ENCODE results near the gene ABCC4.
"Not testable (repeated sequence)": the region's sequence is repeated elsewhere in the genome, so short reads cannot be mapped to it uniquely, and the experiment has no call there.

The ABCC4 gene

GRCh38 chr13:95195146-95195545 is 106.1 kb downstream of the ABCC4 start:
- TF ChIP-seq CTCF (conservative IDR thresholded peaks at IDR 0.05; ENCODE audit: low read depth, low read length): no peak
- no peak for DNase-seq (ENCODE audit: low read depth)
- no peak overlapping the region for H3K4me3 ChIP-seq (ENCODE audit: low read length)

GRCh38 chr13:95193509-95194230 is 107.6 kb downstream of the ABCC4 start:
- no peak overlapping the region for H3K4me3 ChIP-seq (ENCODE audit: low read length)
- DNase-seq (ENCODE audit: low read depth): no peak
- no peak for TF ChIP-seq CTCF (conservative IDR thresholded peaks at IDR 0.05; ENCODE audit: low read depth, low read length)

- DNase-seq (ENCODE audit: low read depth): no peak
- H3K4me3 ChIP-seq (ENCODE audit: low read length): no peak overlapping the region
- no peak for TF ChIP-seq CTCF (conservative IDR thresholded peaks at IDR 0.05; ENCODE audit: low read depth, low read length)
Observed at GRCh38 chr13:95192998-95193397, 108.3 kb downstream of the ABCC4 start.

GRCh38 chr13:95192564-95192945 is 108.7 kb downstream of the ABCC4 start:
- H3K4me3 ChIP-seq (ENCODE audit: low read length); DNase-seq (ENCODE audit: low read depth): not testable (repeated sequence)

- no peak for DNase-seq (ENCODE audit: low read depth)
Observed at GRCh38 chr13:95191821-95192563, 109.3 kb downstream of the ABCC4 start.

GRCh38 chr13:95188128-95188527 is 113.1 kb downstream of the ABCC4 start:
- TF ChIP-seq CTCF (conservative IDR thresholded peaks at IDR 0.05; ENCODE audit: low read depth, low read length): no peak
- no peak overlapping the region for H3K4me3 ChIP-seq (ENCODE audit: low read length)
- DNase-seq (ENCODE audit: low read depth): no peak

More at GRCh38 chr13:95191821-95192563, 109.3 kb downstream of the ABCC4 start:
- no peak overlapping the region for H3K4me3 ChIP-seq (ENCODE audit: low read length)
- peak; percentile 97 for TF ChIP-seq CTCF (conservative IDR thresholded peaks at IDR 0.05; ENCODE audit: low read depth, low read length)

GRCh38 chr13:95185851-95186250 is 115.4 kb downstream of the ABCC4 start:
- TF ChIP-seq CTCF (conservative IDR thresholded peaks at IDR 0.05; ENCODE audit: low read depth, low read length): no peak
- no peak for DNase-seq (ENCODE audit: low read depth)
- no peak overlapping the region for H3K4me3 ChIP-seq (ENCODE audit: low read length)

All from retinal pigment epithelial cell (primary cell).